Measurements from ENCODE around the gene LACC1.

The LACC1 gene

GRCh38 chr13:43894438-43894837 is 14.7 kb downstream of the LACC1 start:
- DNase-seq = no peak

DNA sequence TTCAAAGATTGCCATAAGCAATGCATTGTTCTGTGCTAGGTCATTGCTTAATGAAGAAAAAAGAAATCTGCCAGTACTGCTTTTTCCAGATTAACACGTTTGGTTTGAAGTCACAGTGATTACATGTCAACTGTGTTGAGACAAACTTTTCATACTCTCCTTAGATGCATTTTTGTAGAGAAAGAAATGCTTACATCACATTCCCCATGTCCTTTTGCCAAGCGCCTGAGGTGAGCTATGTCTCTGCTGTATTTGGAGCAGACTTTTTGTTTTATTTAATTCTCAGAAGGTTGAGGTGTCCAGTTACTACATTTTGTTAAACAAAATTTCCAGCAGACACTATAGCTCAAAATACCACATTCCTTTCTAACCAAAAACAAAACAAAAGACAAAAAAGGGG is 16.2 kb downstream of the LACC1 start:
- DNase-seq = no peak

DNA sequence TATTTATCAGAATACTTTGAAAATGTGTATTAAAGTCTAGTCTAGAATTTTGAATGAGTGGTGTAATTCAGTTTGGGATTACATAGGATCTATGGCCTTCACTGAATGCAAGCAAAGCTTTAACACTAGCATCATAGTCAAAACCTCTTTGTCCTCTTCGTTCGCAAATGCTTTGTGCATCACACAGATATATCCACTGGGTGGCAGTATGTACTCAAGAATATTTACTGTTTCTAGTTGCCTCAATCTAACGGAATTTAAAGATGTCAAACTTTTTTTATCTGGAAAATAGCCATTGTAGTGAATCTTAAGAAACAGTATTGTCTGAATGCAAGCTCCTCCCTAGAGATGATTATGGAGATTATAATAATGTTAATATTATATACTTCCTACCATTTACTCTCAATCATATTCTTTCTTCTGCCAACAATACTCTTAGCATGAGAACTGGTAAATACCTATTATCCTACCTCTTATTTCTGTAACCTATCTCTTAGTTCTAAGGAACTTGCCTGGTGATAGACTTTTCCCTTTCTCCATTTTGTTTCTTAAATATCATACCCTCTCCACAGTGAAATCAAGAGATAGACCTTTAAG is 25.8 kb downstream of the LACC1 start:
- peak; percentile 70 for DNase-seq

DNA sequence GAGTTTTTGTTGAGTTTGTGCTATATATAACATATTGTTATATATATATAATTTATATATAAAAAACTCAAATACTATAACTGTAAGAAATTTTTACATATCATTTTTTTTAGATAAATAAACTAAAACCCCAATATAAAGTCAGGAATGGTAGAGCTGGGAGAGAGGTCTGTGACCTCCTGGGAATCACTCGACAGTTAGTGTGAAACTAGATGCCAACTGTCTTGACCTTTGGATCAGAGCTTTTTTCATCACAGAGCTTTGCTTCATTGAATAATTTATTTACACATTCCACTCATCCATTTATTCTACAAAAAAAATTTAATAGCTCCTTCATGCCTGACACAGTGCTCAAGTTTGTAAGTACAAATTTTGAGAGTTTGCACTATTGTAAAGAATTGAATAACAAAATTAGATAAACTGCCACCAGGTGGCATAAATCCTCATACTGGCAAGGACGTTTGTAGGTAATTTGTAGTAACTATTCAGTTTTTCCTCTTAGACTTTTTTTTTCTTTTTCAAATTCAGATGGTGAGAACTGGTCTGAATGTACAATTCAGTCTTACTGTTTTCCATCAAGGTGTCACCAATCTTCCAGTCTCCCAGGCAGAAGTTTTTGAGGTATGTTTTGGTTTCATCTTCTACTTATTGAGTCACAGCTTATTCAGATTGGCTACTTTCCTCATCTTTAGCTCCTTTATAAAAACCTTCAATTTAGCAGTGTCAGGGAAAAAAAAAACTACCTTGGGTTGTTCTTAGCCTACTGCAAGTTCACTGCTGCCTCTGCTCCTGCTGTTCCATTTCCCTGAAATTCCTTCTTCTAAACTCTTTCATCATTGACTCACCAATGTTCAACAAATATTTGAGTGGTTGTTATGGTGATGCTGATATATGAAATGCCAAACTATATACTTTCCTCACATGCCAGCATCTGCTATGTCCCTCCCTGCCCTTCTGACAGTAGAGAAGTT is 28.7 kb downstream of the LACC1 start:
- peak; percentile 73 for DNase-seq

DNA sequence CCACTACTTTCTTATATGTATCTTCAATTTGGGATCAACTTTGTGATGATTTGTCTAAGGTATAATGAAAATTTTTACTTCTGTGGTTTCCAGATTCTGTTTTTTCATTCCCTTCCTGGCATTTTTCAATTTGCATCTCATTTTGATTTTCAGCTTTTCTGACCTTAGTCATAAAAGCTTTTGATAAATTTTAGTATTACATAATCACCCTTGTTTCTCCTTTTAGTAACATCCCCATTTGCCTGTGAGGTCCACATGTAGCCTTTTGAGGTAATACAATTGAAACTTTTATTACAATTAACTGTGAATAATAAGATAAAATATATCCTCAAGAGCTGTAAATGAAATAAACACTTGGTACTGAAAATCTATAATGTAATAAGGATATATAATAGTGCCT is 31.2 kb downstream of the LACC1 start:
- no peak for DNase-seq

- DNase-seq = no peak
These were observed 31.6 kb downstream of the LACC1 start for GRCh38 chr13:43911278-43911677.

GRCh38 chr13:43911871-43912270 is 32.2 kb downstream of the LACC1 start:
- DNase-seq = no peak

- DNase-seq = no peak
These were observed 35.7 kb downstream of the LACC1 start for GRCh38 chr13:43915451-43915850.

DNA sequence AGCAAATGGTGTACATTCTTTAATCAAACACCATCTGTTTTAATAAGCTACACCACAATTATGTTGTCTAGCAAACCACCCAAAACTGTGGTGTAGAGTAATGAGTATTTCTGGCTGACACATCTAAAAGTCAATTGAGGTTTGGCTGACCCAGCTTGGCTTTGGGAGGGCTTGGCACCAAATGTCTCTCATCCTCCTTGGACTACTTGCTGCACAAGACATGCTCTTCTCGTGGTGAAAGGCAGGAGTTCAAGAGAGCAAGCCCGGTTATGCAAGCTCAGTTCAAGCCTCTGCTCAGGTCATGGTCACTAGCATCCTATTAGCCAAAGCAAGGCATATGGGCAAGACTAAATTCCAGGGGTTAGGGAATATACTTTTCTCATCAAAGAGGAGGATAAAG is 37.1 kb downstream of the LACC1 start:
- no peak for DNase-seq

DNA sequence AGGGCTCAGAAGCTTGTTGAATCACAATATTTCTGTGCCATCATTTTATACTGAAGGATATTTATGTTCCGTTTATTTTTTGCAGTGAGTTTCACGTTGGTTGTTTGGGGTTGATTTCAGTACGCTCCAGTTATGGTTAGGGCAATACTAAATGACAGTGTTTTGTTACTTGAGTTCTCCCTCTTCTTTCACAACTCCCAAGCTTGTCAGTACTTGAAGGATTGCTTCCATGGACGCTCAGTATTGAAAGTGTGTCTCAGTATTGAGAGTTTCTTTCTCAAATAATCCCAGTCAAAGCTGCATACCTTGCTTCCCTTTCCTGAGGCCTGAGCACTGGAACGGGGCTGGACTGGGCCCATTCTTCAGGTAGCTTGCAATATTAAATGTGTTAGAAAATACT is 38.9 kb downstream of the LACC1 start:
- no peak for DNase-seq

GRCh38 chr13:43920965-43921674 is 41.4 kb downstream of the LACC1 start:
- DNase-seq = peak; percentile 5

- no peak for DNase-seq
These were observed 45.0 kb downstream of the LACC1 start for GRCh38 chr13:43924549-43925245.

- DNase-seq = no peak
These were observed 50.2 kb downstream of the LACC1 start for GRCh38 chr13:43929947-43930346.

DNA sequence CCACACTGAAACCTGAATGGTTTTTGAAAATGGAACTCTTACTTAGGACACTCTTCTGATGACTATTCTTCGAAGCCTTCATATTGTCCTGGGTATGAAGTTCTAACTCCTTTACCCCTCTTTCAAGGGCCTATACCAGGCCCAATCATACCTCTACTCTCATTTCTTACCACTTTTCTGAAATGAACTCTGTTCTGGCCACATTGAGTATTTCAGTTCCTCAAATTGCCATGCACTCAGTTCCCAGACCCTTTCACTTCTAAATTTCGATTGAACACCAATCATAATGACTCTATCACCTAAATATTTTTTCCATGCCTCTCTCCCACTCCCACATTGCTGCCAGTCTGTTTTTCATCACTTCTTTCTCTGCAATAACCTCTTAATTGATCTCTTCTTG is 53.7 kb downstream of the LACC1 start:
- DNase-seq = no peak

DNA sequence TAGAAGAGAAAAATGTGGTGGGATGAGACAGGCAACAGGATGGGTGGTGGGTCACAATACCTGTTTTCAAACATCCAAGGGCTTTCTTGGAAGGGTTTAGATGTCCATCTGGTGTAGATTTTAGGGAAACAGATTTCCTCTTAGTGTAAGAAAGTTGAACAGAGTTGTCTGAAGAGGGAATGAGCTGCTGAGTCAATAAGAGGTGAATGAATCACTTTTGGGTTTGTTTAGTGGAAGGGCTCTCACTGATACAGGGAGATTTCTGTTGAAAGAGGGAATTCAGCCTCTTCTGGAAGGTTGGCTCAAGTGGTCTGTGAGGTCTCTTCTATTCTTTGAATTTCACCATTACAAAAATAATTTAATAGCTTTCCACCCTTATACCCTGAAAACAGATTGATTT is 54.6 kb downstream of the LACC1 start:
- DNase-seq = peak; percentile 37

- no peak for DNase-seq
These were observed 56.2 kb downstream of the LACC1 start for GRCh38 chr13:43935878-43936277.

DNA sequence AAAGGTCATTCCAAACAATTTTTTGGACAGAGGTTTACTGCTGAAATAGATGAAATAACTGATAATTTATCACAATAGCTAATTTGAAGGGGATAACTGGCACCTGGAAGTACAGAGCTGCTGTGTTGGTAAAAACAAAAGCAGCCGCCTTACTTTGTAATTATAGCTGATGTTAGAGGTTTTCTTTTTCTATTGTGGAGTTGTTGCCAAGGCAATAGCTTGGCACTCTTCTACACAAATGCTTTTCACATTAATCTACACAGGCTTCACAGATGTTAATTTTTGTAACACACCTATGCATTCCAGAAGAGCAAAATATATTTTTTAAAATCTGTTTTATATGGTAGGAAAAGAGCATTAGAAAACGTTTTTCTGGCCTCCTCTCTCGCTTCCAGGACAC is 56.9 kb downstream of the LACC1 start:
- no peak for DNase-seq

GRCh38 chr13:43937839-43938238 is 58.1 kb downstream of the LACC1 start:
- no peak for DNase-seq

- DNase-seq = no peak
These were observed 58.7 kb downstream of the LACC1 start for GRCh38 chr13:43938449-43938848.

- no peak for DNase-seq
These were observed 59.4 kb downstream of the LACC1 start for GRCh38 chr13:43939086-43939485.

- peak; percentile 14 for DNase-seq
These were observed 62.6 kb downstream of the LACC1 start for GRCh38 chr13:43942286-43942685.
